ENCODE results near the gene HES1.
"Not testable (repeated sequence)": the region's sequence is repeated elsewhere in the genome, so short reads cannot be mapped to it uniquely, and the experiment has no call there.

Gene HES1

GRCh38 chr3:194128202-194128918 lies 7.6 kb upstream of the HES1 start:
- Mint-ChIP-seq H3K4me1 (ENCODE audit: low read depth) (peaks cover 27% of the 10 kb centered on the region), H3K27ac (no peak overlapping the region), H3K36me3 (ENCODE audit: low read depth) (peaks cover 4% of the 10 kb centered on the region), H3K27me3 (ENCODE audit: low read depth) (peaks cover 65% of the 10 kb centered on the region), H3K4me3 (no peak overlapping the region), H3K9me3 (no peaks in the 10 kb centered on the region)

DNA sequence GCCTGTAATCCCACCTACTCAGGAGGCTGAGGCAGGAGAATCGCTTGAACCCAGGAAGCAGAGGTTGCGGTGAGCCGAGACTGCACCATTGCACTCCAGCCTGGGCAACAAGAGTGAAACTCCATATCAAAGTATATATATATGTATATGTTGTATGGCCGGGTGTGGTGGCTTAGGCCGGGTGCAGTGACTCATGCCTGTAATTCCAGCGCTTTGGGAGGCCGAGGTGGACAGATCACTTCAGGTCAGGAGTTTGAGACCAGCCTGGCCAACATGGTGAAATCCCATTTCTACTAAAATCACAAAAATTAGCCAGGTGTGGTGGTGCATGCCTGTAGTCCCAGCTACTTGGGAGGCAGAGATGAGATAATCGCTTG lies 7.0 kb upstream of the HES1 start:
- H3K36me3 Mint-ChIP-seq (ENCODE audit: low read depth); H3K4me3 Mint-ChIP-seq; H3K27ac Mint-ChIP-seq; H3K9me3 Mint-ChIP-seq: not testable (repeated sequence)
- Mint-ChIP-seq H3K27me3 (ENCODE audit: low read depth) (peaks cover 70% of the 10 kb centered on the region), H3K4me1 (ENCODE audit: low read depth) (peaks cover 31% of the 10 kb centered on the region)

- Mint-ChIP-seq H3K9me3 (no peaks in the 10 kb centered on the region), H3K4me3 (no peak overlapping the region), H3K27ac (no peak overlapping the region), H3K4me1 (ENCODE audit: low read depth) (peaks cover 31% of the 10 kb centered on the region), H3K27me3 (ENCODE audit: low read depth) (peaks cover 65% of the 10 kb centered on the region), H3K36me3 (ENCODE audit: low read depth) (peaks cover 8% of the 10 kb centered on the region)
Measured at GRCh38 chr3:194129581-194130133, 6.3 kb upstream of the HES1 start.

DNA sequence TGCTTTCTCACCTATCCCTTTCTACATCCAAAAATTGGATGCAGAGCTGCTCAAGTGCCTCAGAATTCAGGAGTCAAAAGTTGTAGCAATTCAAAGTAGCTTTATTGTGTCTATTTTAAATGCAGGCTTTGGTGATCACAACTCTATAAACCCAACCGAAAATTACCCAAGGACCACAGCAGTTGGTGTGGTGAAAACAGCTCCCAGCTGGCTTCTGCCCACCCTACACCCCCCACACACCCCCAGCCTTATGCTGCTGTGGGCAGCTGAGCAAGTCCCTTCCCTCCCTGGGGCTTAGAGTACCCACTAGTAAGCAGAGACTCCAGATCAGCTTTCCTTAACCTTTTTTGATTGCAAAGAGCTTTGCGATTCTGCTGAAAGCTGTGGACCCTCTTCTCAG lies 5.8 kb upstream of the HES1 start:
- Mint-ChIP-seq H3K36me3 (ENCODE audit: low read depth) (peaks cover 8% of the 10 kb centered on the region), H3K27me3 (ENCODE audit: low read depth) (peaks cover 66% of the 10 kb centered on the region), H3K9me3 (no peaks in the 10 kb centered on the region), H3K4me3 (no peak overlapping the region), H3K4me1 (ENCODE audit: low read depth) (peaks cover 33% of the 10 kb centered on the region), H3K27ac (no peak overlapping the region)

GRCh38 chr3:194130807-194131589 lies 5.0 kb upstream of the HES1 start:
- H3K27ac Mint-ChIP-seq: peak overlapping the region; percentile 13
- H3K9me3 Mint-ChIP-seq: no peaks in the 10 kb centered on the region
- peak overlapping the region; percentile 18 for H3K4me3 Mint-ChIP-seq
- peaks cover 67% of the 10 kb centered on the region for H3K27me3 Mint-ChIP-seq (ENCODE audit: low read depth)
- H3K4me1 Mint-ChIP-seq (ENCODE audit: low read depth): peaks cover 37% of the 10 kb centered on the region
- peaks cover 8% of the 10 kb centered on the region for H3K36me3 Mint-ChIP-seq (ENCODE audit: low read depth)

DNA sequence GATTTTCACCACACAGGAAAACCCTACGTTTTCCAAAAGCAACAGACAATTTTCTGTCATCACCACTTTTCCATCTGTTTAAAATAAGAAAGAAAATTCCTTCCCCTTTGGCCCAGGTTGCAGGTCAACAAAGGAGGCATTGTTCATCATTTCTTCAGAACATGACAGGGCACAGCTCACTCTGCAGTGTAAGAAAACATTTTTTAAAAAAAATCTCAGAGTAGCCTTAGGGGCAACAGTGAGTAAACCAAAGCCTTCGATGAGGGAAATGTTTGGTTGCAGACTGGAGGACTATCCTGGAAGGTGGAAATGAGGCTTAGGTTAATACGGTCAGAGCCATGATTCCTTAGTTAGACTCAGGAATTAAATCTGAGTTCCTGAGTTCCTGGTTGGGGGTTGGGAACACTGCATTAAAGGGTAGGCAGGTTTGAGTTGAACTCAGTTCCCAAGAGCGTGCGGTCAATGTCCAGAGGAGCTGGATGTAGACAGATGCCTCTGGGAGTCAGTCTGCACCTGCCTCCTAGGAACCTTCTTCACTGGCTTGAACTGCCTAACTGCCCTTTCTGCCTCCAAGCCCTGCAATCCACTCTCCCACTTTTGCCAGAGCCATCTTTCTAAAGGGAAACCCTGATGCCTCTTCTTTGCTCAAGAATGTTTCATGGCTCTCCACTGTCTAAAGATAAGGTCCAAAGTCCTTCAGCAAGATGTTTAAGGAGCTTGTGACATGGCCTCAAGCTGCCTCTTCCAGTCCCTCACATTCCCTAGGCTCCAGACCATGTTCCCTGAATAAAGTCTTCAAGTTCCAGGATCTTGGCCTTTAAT lies 3.3 kb upstream of the HES1 start:
- H3K27ac Mint-ChIP-seq: peak overlapping the region; percentile 14

DNA sequence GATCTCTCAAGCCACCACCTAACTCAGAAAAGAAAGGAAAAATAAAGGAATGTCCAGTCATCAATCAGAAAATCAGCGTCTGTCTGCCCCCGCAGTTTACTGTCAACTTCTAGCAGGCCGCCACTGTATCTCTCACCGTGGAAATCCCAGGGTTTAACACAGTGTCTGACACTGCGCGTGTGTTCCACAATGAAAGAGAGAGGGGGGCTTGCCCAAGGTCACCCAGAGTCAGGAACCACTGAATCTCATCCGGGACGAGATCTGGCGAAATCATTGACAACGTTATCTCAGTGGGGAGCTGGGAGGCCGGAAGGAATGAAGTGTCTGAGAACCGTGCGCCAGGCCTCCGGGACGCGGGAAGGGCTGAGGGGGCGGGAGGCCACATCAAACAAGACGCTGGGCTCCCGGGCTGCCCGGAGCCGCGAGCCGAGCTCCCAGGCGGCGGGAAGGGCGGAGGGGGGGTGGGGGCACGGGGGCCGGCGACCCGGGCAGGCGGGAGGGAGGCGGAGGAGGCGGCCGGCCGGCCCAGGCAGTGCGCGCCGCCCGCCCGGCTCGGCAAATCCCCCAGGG lies 2.2 kb upstream of the HES1 start:
- peak overlapping the region; percentile 49 for H3K27ac Mint-ChIP-seq

More for the DNA sequence above, 3.3 kb upstream of the HES1 start:
- H3K36me3 Mint-ChIP-seq (ENCODE audit: low read depth): peaks cover 8% of the 10 kb centered on the region
- H3K27me3 Mint-ChIP-seq (ENCODE audit: low read depth): peaks cover 72% of the 10 kb centered on the region
- H3K9me3 Mint-ChIP-seq: no peaks in the 10 kb centered on the region
- H3K4me3 Mint-ChIP-seq: no peak overlapping the region
- H3K4me1 Mint-ChIP-seq (ENCODE audit: low read depth): peaks cover 51% of the 10 kb centered on the region

DNA sequence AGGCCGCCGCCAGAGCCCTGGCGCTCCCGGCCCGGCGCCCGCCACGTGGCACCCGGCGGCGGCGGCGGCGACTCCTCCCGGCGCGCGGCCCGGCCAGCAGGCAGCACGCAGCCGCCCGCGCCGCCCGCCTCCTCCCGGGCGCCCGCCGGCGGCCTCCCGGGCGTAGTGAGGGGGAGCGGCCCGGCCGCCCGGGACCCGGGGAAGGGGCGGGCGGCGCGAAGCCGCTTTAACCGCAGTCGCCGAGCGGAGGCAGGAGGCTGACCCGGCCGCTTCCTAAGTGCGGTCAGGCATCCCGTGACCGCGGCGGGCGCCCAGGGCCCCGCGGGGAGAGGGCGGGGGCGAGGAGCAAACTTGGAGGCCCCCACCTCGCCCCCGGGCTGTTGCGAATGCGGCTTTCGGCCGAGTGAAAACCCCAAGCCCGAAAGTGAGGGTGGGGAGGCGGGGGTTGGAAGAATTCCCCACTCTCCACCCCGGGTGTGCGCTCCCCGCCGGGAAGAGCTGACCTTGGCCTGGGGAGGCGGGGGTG lies 1.7 kb upstream of the HES1 start:
- Mint-ChIP-seq H3K4me3 (no peak overlapping the region), H3K36me3 (ENCODE audit: low read depth) (peaks cover 3% of the 10 kb centered on the region), H3K9me3 (no peaks in the 10 kb centered on the region), H3K27ac (no peak overlapping the region), H3K27me3 (ENCODE audit: low read depth) (peaks cover 74% of the 10 kb centered on the region), H3K4me1 (ENCODE audit: low read depth) (peaks cover 53% of the 10 kb centered on the region)

More for the DNA sequence above, 2.2 kb upstream of the HES1 start:
- Mint-ChIP-seq H3K9me3 (no peaks in the 10 kb centered on the region), H3K36me3 (ENCODE audit: low read depth) (peaks cover 3% of the 10 kb centered on the region), H3K4me1 (ENCODE audit: low read depth) (peaks cover 48% of the 10 kb centered on the region), H3K27me3 (ENCODE audit: low read depth) (peaks cover 69% of the 10 kb centered on the region), H3K4me3 (peak overlapping the region; percentile 71)

DNA sequence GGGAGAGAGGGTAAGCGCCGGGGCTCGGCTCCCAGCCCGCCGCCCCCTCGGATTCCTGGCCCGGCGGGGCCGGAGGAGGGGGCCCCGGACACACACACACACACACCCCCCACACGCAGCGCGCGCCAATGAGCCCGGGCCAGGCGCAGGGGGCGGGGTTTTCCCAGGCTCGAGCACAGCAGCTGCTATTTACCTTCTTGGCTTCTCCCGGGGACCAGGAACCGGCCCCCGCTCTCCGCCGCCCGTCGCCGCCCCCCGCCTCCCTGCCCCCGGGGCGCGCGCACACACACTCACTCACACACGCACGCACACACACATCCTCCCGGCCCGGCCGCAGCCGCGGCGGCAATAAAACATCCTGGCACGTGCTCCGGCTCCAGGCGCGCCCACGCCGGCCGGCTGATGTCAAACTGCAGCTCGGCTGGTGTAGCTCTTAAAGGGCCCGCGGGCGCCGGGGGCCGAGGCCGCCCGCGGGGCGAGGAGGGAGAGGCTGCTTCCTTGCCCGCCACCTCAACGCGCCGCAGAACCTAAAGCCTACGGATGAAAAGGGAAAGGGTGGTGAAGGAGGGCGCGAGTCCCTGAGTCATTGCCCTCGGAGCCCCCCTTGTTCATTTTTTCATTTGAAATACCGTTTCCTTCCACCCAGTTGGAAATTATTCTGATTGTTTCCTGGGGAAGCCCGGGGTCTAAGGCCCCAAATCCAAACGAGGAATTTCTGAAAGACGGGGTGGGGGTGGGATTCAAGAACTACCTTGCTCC lies 1.0 kb upstream of the HES1 start:
- Mint-ChIP-seq H3K4me3 (peak overlapping the region; percentile 90), H3K27ac (peak overlapping the region; percentile 91), H3K9me3 (no peaks in the 10 kb centered on the region), H3K4me1 (ENCODE audit: low read depth) (peaks cover 55% of the 10 kb centered on the region), H3K36me3 (ENCODE audit: low read depth) (peaks cover 3% of the 10 kb centered on the region), H3K27me3 (ENCODE audit: low read depth) (peaks cover 79% of the 10 kb centered on the region)

- peak overlapping the region; percentile 91 for H3K4me3 Mint-ChIP-seq
- H3K27me3 Mint-ChIP-seq (ENCODE audit: low read depth): peaks cover 76% of the 10 kb centered on the region
Measured at GRCh38 chr3:194135516-194135805, 487 bp upstream of the HES1 start.

GRCh38 chr3:194136519-194137007 lies 615 bp downstream of the HES1 start:
- H3K27me3 Mint-ChIP-seq (ENCODE audit: low read depth): peaks cover 66% of the 10 kb centered on the region
- H3K4me3 Mint-ChIP-seq: peak overlapping the region; percentile 91
- H3K4me1 Mint-ChIP-seq (ENCODE audit: low read depth): peaks cover 45% of the 10 kb centered on the region
- H3K9me3 Mint-ChIP-seq: no peaks in the 10 kb centered on the region
- H3K36me3 Mint-ChIP-seq (ENCODE audit: low read depth): peaks cover 3% of the 10 kb centered on the region
- peak overlapping the region; percentile 79 for H3K27ac Mint-ChIP-seq

More at GRCh38 chr3:194135516-194135805, 487 bp upstream of the HES1 start:
- Mint-ChIP-seq H3K27ac (peak overlapping the region; percentile 79), H3K36me3 (ENCODE audit: low read depth) (peaks cover 3% of the 10 kb centered on the region), H3K9me3 (no peaks in the 10 kb centered on the region), H3K4me1 (ENCODE audit: low read depth) (peaks cover 54% of the 10 kb centered on the region)

GRCh38 chr3:194137008-194137505 lies 1.1 kb downstream of the HES1 start:
- Mint-ChIP-seq H3K36me3 (ENCODE audit: low read depth) (peaks cover 3% of the 10 kb centered on the region), H3K4me1 (ENCODE audit: low read depth) (peaks cover 44% of the 10 kb centered on the region), H3K27me3 (ENCODE audit: low read depth) (peaks cover 65% of the 10 kb centered on the region), H3K4me3 (peak overlapping the region; percentile 91), H3K27ac (peak overlapping the region; percentile 79), H3K9me3 (no peaks in the 10 kb centered on the region)
